Left kidney (tissue), 2 donors: ENCODE measurements around the gene PSMC3. TPM values are rescaled to one million over a fixed set of nuclear protein-coding genes. Genes with fewer than 3 reads are reported as not detected.

Source experiments
- DNase-seq: peaks from one replicate; pipeline ENCODE4 v3.0.0-alpha.2; 2013
- polyA plus RNA-seq: library from polyadenylated mRNA; unstranded; fragments of 120-200 nt; gene quantifications from one replicate; pipeline ENCODE4 v1.2.1, GENCODE V29; 2013; ENCODE audit not compliant: insufficient read length

Gene PSMC3
- polyA plus RNA-seq, 1 donor: 164 TPM

DNA sequence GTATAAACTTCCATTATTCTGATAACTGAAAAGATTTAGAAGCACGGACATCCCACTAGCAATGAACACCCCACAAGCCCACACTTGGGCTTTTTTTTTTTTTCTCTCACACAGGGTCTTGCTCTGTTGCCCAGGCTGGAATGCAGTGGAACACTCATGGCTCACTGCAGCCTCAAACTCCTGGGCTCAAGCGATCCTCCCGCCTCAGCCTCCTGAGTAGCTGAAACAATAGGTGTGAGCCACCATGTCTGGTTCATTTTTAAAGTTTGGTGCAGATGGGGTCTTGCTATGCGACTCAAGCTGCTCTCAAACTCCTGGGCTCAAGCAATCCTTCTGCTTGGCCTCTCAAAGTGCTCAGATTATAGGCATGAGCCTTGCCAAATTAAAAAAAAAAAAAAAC, 19.6 kb upstream of the PSMC3 start:
- no peak for DNase-seq

DNA sequence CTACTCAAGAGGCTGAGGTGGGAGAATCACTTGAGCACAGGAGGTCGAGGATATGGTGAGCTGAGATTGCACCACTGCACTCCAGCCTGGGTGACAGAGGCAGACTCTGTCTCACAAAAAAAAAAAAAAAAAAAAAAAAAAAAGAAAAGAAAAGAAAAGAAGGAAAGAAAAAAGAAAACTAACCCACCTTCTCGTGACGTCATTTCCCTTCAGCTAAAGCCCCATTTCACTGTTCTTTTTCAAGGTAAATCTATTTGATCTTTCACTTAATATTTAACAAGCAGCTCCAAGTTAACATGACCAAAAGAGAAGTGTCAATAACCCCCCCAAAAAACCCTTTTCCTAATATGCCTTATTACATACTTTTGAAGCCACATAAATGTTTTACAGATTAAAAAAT, 17.6 kb upstream of the PSMC3 start:
- no peak for DNase-seq

GRCh38 chr11:47443028-47443700, 16.9 kb upstream of the PSMC3 start:
- no peak for DNase-seq

- DNase-seq: no peak
These were observed 16.3 kb upstream of the PSMC3 start for GRCh38 chr11:47442514-47442913.

DNA sequence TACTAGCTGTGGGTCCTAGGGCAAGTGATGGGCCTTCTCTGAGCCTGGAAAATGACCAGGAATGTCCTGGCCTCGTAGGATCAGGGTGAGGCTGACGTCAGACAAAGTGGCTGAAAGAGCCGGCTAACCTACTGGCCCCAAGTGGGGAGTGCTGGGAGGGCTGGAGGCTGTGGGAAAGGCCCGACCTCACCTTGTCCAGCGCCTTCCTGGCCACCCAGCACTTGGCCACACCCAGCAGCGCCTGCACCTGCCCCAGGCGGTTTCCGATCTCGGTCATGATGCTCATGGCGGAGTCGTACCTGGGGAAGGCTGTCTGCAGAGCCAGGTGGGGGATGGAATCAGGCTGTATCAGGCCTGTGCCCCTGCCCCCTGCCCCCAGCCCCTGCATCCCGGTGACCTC, 15.2 kb upstream of the PSMC3 start:
- DNase-seq: no peak

DNA sequence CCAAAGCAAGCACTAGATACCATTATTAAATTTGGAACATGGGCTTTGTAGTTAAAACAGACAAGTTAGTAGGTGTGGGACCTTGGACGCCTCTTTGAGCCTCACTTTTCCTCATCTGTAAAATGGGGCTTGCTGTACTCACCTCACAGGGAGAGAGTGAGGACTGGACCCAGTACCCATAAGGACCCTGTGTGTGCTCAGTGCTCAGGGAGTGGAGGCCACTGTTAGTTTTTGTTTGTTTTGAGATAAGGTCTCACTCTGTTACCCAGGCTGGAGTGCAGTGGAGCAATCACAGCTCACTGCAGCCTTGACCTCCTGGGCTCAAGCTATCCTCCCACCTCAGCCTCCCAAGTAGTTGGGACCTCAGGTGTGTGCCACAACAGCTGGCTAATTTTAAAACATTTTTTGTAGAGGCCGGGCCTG, 13.8 kb upstream of the PSMC3 start:
- no peak for DNase-seq

- no peak for DNase-seq
These were observed 12.5 kb upstream of the PSMC3 start for GRCh38 chr11:47438721-47439120.

GRCh38 chr11:47437746-47438418, 11.6 kb upstream of the PSMC3 start:
- no peak for DNase-seq

DNA sequence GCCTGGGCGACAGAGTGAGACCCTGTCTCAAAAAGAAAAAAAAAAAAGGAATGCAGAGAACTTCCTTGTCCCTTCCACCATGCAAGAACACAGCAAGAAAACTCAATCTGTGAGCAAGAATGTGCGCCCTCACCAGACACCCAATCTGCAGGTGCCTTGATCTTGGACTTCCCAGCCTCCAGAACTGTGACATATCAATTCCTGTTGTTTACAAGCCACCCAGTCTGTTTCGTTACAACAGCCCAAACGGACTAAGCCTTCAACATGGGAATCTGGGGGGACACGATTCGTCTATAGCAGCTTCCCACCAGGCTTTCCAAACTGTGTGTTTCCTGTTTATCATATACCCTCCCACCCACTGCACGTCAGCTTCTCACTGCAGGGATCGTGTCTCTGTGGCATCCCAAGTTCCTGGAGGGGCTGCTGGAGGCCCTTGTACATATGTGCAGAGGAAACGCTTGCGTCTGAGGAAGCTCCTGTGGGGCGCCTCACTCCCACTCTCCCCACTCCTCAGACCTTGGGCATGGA, 11.0 kb upstream of the PSMC3 start:
- no peak for DNase-seq

- no peak for DNase-seq
These were observed 10.5 kb upstream of the PSMC3 start for GRCh38 chr11:47436726-47437125.

- DNase-seq: no peak
These were observed 9.4 kb upstream of the PSMC3 start for GRCh38 chr11:47435687-47436086.

GRCh38 chr11:47434011-47434786, 8.0 kb upstream of the PSMC3 start:
- DNase-seq: no peak

DNA sequence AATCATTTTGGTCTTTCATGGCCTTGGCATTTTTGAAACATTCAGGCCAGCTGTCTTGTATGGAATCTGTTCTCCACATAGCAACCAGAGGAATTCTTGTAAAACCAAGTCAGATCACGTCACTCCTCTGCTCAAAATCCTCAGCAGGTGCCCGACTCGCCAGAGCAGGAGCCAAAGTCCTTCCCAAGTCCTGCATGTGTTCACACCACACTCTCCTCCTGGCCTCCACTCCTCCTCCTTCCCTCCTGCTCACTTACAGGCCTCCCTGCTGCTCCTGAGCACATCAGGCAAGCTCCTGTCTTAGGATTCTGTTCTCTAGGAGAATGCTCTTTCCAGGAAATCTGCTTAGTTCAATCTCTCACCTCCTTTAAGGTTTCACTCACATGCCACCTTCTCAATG, 6.9 kb upstream of the PSMC3 start:
- DNase-seq: no peak

- no peak for DNase-seq
These were observed 5.3 kb upstream of the PSMC3 start for GRCh38 chr11:47431356-47432083.

DNA sequence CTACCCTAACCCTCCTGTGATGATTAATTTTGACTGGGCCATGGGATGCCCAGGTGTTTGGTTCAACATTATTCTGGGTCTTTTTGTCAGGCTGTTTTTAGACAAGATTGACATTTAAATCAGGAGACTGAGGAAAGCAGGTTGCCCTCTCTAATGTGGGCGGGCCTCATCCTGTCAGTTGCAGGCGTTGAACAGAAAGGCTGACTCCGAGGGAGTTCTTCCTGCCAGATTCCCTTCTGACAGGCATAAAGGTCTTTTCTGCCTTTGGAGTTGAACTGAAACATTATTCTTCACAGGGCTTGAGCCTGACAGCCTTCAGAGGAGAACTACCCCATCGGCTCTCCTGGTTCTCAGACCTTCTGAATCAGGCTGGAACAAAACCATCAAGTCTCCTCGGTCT, 4.3 kb upstream of the PSMC3 start:
- DNase-seq: no peak

DNA sequence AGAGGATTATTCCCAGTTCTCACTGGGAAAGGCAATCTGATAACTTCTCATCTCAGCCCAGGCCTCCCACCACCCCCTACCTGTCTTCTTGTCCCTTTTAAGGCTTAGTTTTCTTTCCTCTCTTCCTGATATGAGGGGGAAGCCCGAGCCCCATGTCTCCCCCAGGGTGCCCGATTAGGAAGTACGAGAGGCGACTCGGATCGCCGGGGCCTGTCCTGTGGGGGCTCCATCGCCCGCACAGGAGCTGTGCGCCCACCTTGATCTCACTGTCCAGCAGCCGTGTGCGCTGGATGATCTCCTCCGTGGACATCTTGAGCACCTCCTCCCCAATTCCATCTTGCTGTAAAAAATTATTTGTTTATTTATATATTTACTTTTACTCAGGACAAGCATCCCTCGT, 628 bp downstream of the PSMC3 start:
- no peak for DNase-seq

GRCh38 chr11:47418454-47419259, 7.6 kb downstream of the PSMC3 start:
- no peak for DNase-seq

DNA sequence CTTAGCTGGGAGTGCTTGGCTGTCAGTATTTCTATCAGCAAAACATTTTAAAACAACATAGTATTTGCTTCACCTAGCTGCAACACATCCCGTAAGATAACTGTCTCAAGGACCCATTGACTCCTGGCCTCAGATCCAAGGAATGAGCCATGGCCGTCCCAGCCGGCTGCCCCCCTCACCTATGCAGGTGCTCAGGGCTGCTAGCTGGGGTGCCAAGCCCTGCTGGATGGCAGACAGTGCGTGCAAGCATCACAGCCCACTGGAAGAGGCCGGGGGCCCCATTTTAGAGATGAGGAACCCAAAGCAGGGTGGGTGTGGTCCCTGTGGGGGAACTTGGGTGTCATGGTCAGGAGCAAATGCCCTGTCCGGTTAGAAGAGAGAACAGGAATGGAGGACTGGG, 8.5 kb downstream of the PSMC3 start:
- no peak for DNase-seq

GRCh38 chr11:47415949-47416472, 10.2 kb downstream of the PSMC3 start:
- no peak for DNase-seq

- no peak for DNase-seq
These were observed 11.0 kb downstream of the PSMC3 start for GRCh38 chr11:47415091-47415854.
